Heart right ventricle (tissue), 16 donors: Measurements from ENCODE around the gene MMP21. TPM values are rescaled to one million over a fixed set of nuclear protein-coding genes. Genes with fewer than 3 reads are reported as not detected.

ENCODE experiments used
- ATAC-seq, 8 donors: fragments of 200-7000 bp; cut with Tn5 transposase; one replicate each; pipeline ENCODE4 v1.9.1; 2020; ENCODE audit warnings: mild to moderate bottlenecking in 8 of 8, moderate library complexity in 8 of 8, moderate number of reproducible peaks in 1 of 8
- DNase-seq, 2 donors: peaks; one replicate each; pipeline ENCODE4 v3.0.0-alpha.2; 2020
- H3K27ac ChIP-seq, 10 donors: fragments of 200-600 bp; sonication (generic) in 2 of 10; one replicate each; pipeline versions ENCODE4 v1.5.0 to v1.8.0; 2020 to 2022; ENCODE audit warnings: mild to moderate bottlenecking in 3 of 10
- H3K27me3 ChIP-seq, 7 donors: fragments of 200-600 bp; one replicate each; pipeline ENCODE4 v1.8.0; 2021 to 2022; ENCODE audit warnings: mild to moderate bottlenecking in 2 of 7
- H3K36me3 ChIP-seq, 9 donors: fragments of 200-600 bp; sonication (generic) in 1 of 9; one replicate each; pipeline versions ENCODE4 v1.5.0 to v1.8.0; 2020 to 2022; ENCODE audit warnings: mild to moderate bottlenecking in 2 of 9
- H3K4me1 ChIP-seq, 9 donors: fragments of 200-600 bp; sonication (generic) in 1 of 9; one replicate each; pipeline versions ENCODE4 v1.5.0 to v1.8.0; 2020 to 2022; ENCODE audit warnings: mild to moderate bottlenecking in 4 of 9
- H3K4me3 ChIP-seq, 10 donors: fragments of 200-600 bp; sonication (generic) in 2 of 10; one replicate each; pipeline versions ENCODE4 v1.5.0 to v1.8.0; 2020 to 2022; ENCODE audit warnings: mild to moderate bottlenecking in 7 of 10, moderate library complexity in 2 of 10
- H3K9me3 ChIP-seq, 11 donors: fragments of 200-600 bp in 10 of 11; sonication (generic) in 2 of 11; one replicate each; pipeline versions ENCODE4 v1.5.0 to v1.8.0; 2013 to 2022; ENCODE audit warnings: mild to moderate bottlenecking in 2 of 11, control low read depth in 1 of 11, moderate library complexity in 1 of 11
- CTCF ChIP-seq, 9 donors: fragments of 200-600 bp; sonication (generic) in 2 of 9; IDR thresholded peaks; one replicate each; pipeline versions ENCODE4 v1.5.0 to v1.8.0; 2021 to 2022; ENCODE audit warnings: antibody characterized with exemption in 9 of 9, mild to moderate bottlenecking in 5 of 9, moderate library complexity in 1 of 9
- WGBS, 2 donors: extraction: QIAGEN DNeasy Blood & Tissue Kit; methylation state at CpG; one replicate each; pipeline ENCODE4 v1.1.7; 2013; ENCODE audit warnings: inconsistent platforms in 1 of 2; 5-methylcytosine and 5-hydroxymethylcytosine counted together
- intact Hi-C, 10 donors: fragments of 100-400 bp; cut with DNase I; formaldehyde crosslinking; loops; one replicate each; pipeline versions ENCODE4 v1.11.1 to v1.14.2; 2022
- polyA plus RNA-seq, 2 donors: library from polyadenylated mRNA; stranded (reverse); fragments of 200-250 nt; gene quantifications; one replicate each; pipeline ENCODE4 v1.2.3, GENCODE V29; 2013
- total RNA-seq, 10 donors: library from RNA; stranded (reverse); fragmentation: NEBNext Ultra II Directional in 3 of 10; extraction: Animal tissue kit (Norgen Biotek cat#: 25700) in 3 of 10; gene quantifications; one replicate each; pipeline versions ENCODE4 v1.2.1 to v1.2.4, GENCODE V29; 2021 to 2023
- donor health status: Arrhythmogenic right ventricular cardiomyopathy.
- donor health status: ischemic (EF 13 %, LVEDD 7.1; RV severe dilation, severe dysfunction).
- donor health status: healthy with polysubstance abuse.
- donor health status: DM: no; HTN: yes; CAD: no.
- donor health status: DM: no; HTN: no; CAD: no.
- donor health status: ischemic (EF 25% LVEDD 6.9; RV normal size, moderate dysfunction).
- donor health status: ischemic (EF 25% LVEDD 5.7; RV mildly dilated, moderate dysfunction).
- donor health status: healthy.
- donor health status: DM: yes; HTN: yes; CAD: no.
- donor health status: Ischemic cardiomyopathy.
- donor health status: ischemic (EF 35%, LVEDD 5.7; RV mildly dilated, moderate dysfunction).
- donor health status: nonischemic (EF 11% LVEDD 7.7; RV severe dilation, severe dysfunction).
- donor health status: DM: yes; HTN: yes; CAD: no.
- donor health status: PGD.
- donor health status: ischemic (EF 29% LVEDD 5.4; RV normal size, mild dysfunction).
- donor health status: nonischemic (EF 23%, LVEDD 6.1; RV moderate dilation, normal function).

MMP21 gene
- total and polyA plus RNA-seq, 12 donors: 0.06 to 0.22 (median 0.15) TPM; not detected in 7

GRCh38 chr10:125773687-125774543 lies 1.7 kb downstream of the MMP21 start:
- DNase-seq: no peak
- Histone ChIP-seq H3K4me1 (peaks cover 0 to 6% (median 0%) of the 10 kb centered on the region in 9 donors), H3K27me3 (peaks cover 0 to 12% (median 4%) of the 10 kb centered on the region in 7 donors), H3K36me3 (no peaks in the 10 kb centered on the region), H3K4me3 (peak overlapping the region in 6 of 10 donors; percentile 24 to 45 (median 34)), H3K27ac (no peak overlapping the region), H3K9me3 (no peaks in the 10 kb centered on the region)
- no peak for TF ChIP-seq CTCF (IDR thresholded peaks at IDR 0.05)
- ATAC-seq: peak in 1 of 8 donors; percentile 46
- 70 to 81% methylated on average over 70 to 75 of the region's 75 CpGs for WGBS, 2 donors
- intact Hi-C loops: no loop called here

DNA sequence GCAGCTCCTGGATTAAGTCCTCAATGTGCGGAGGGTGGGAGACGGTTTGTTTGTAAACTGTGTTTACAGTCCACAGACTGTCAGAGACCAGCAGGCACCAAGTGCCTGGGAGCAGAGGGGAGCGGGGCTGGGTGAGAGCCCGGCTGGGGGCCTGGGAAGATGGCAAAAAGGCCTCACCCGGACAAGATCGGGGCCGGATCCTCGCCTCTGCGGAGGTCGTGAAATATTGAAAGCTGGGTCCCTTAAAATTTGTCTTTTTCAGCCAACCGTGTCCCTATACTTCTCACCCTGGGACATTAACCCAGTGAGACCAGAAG lies 2.8 kb downstream of the MMP21 start:
- Histone ChIP-seq H3K27ac (no peak overlapping the region), H3K9me3 (no peaks in the 10 kb centered on the region), H3K4me1 (peaks cover 0 to 17% (median 10%) of the 10 kb centered on the region in 9 donors), H3K4me3 (no peak overlapping the region), H3K27me3 (peaks cover 0 to 12% (median 4%) of the 10 kb centered on the region in 7 donors), H3K36me3 (no peaks in the 10 kb centered on the region)
- DNase-seq (no peak), ATAC-seq (no peak)
- 96 to 97% methylated on average over 11 of the region's 11 CpGs for WGBS, 2 donors
- intact Hi-C loops: no loop called here
- TF ChIP-seq CTCF (IDR thresholded peaks at IDR 0.05): no peak

- peaks cover 0 to 22% (median 13%) of the 10 kb centered on the region in 9 donors for H3K4me1 ChIP-seq
- H3K4me3 ChIP-seq: no peak overlapping the region
- peaks cover 0 to 12% (median 4%) of the 10 kb centered on the region in 7 donors for H3K27me3 ChIP-seq
- ATAC-seq (no peak), DNase-seq (no peak)
- no peak for TF ChIP-seq CTCF (IDR thresholded peaks at IDR 0.05)
- intact Hi-C loops: no loop called here
- no peaks in the 10 kb centered on the region for H3K9me3 ChIP-seq
- peaks cover 0 to 5% (median 0%) of the 10 kb centered on the region in 9 donors for H3K36me3 ChIP-seq
- 87 to 95% methylated on average over 28 of the region's 28 CpGs for WGBS, 2 donors
- no peak overlapping the region for H3K27ac ChIP-seq
Measured at GRCh38 chr10:125772112-125772863, 3.3 kb downstream of the MMP21 start.

- Histone ChIP-seq H3K36me3 (peaks cover 0 to 18% (median 0%) of the 10 kb centered on the region in 9 donors), H3K4me1 (peaks cover 0 to 29% (median 13%) of the 10 kb centered on the region in 9 donors), H3K27me3 (peaks cover 0 to 12% (median 4%) of the 10 kb centered on the region in 7 donors), H3K9me3 (no peaks in the 10 kb centered on the region), H3K27ac (no peak overlapping the region), H3K4me3 (no peak overlapping the region)
- DNase-seq (no peak), ATAC-seq (no peak)
- 87 to 90% methylated on average over 5 of the region's 5 CpGs for WGBS, 2 donors
- intact Hi-C loops: no loop called here
- TF ChIP-seq CTCF (IDR thresholded peaks at IDR 0.05): no peak
Measured at GRCh38 chr10:125770844-125771243, 4.8 kb downstream of the MMP21 start.
